Parathyroid adenoma (tissue), 2 donors: ENCODE data around the gene TMEM178B.
A peak's percentile ranks its signal among the peaks of the same experiment; 100 is the strongest.

Experiments
- H2AFZ ChIP-seq: fragments of 300-600 bp; sonication (generic); one replicate; pipeline ENCODE4 v1.7.0; 2017; ENCODE audit warnings: antibody characterized with exemption, mild to moderate bottlenecking
- H3K27ac ChIP-seq: fragments of 300-600 bp; sonication (generic); one replicate; pipeline ENCODE4 v1.7.0; 2017
- H3K27me3 ChIP-seq: fragments of 300-600 bp; sonication (generic); one replicate; pipeline ENCODE4 v1.7.0; 2017; ENCODE audit warnings: low read length; ENCODE audit not compliant: control insufficient read depth, insufficient read depth
- H3K36me3 ChIP-seq: fragments of 300-600 bp; sonication (generic); one replicate; pipeline ENCODE4 v1.7.0; 2017; ENCODE audit warnings: low read length; ENCODE audit not compliant: control insufficient read depth, insufficient read depth
- H3K4me1 ChIP-seq: fragments of 300-600 bp; sonication (generic); one replicate; pipeline ENCODE4 v1.7.0; 2017; ENCODE audit warnings: control low read depth
- H3K4me2 ChIP-seq: fragments of 300-600 bp; sonication (generic); one replicate; pipeline ENCODE4 v1.7.0; 2017; ENCODE audit warnings: low read length
- H3K4me3 ChIP-seq: fragments of 300-600 bp; sonication (generic); one replicate; pipeline ENCODE4 v1.7.0; 2017; ENCODE audit warnings: low read depth, low read length
- H3K79me2 ChIP-seq: fragments of 300-600 bp; sonication (generic); one replicate; pipeline ENCODE4 v1.7.0; 2017; ENCODE audit warnings: control low read depth
- H3K9ac ChIP-seq: fragments of 300-600 bp; sonication (generic); one replicate; pipeline ENCODE4 v1.7.0; 2017; ENCODE audit warnings: mild to moderate bottlenecking
- H3K9me3 ChIP-seq: fragments of 300-600 bp; sonication (generic); one replicate; pipeline ENCODE4 v1.7.0; 2017; ENCODE audit warnings: low read length; ENCODE audit not compliant: control insufficient read depth
- TF ChIP-seq, protein P1 (sequence below): fragments of 300-600 bp; sonication (generic); IDR thresholded peaks from one replicate; pipeline ENCODE4 v1.7.0; 2017; ENCODE audit warnings: antibody characterized with exemption, mild to moderate bottlenecking
- donor health status: primary hyperparathyroidism.

Gene TMEM178B

DNA sequence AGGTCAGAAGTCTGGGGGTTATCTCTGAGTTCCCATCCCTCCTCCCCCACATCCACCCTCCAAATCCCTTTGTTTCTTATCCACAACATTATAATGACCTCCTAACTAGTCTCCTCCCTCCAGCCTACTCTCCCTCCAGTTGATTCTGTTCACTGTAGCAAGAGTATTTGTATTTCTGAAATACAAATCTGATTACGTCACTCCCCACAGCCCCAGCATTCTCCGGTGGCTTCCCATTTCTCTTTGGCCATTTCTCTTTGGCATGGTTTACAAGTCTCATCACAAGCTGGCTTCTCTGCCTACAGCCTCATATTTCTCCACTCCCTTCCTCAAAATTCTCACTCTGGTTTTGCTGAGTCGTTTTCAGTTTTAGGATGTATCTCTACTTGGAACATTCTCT is 34.5 kb upstream of the TMEM178B start:
- Histone ChIP-seq H3K79me2 (no peaks in the 10 kb centered on the region), H3K9me3 (no peaks in the 10 kb centered on the region), H3K27ac (no peak overlapping the region), H3K27me3 (no peaks in the 10 kb centered on the region), H3K36me3 (no peaks in the 10 kb centered on the region), H3K4me3 (no peak overlapping the region), H3K9ac (no peak overlapping the region), H3K4me1 (no peaks in the 10 kb centered on the region), H2AFZ (peak overlapping the region; percentile 5), H3K4me2 (no peak overlapping the region)
- TF ChIP-seq, protein P1, sequence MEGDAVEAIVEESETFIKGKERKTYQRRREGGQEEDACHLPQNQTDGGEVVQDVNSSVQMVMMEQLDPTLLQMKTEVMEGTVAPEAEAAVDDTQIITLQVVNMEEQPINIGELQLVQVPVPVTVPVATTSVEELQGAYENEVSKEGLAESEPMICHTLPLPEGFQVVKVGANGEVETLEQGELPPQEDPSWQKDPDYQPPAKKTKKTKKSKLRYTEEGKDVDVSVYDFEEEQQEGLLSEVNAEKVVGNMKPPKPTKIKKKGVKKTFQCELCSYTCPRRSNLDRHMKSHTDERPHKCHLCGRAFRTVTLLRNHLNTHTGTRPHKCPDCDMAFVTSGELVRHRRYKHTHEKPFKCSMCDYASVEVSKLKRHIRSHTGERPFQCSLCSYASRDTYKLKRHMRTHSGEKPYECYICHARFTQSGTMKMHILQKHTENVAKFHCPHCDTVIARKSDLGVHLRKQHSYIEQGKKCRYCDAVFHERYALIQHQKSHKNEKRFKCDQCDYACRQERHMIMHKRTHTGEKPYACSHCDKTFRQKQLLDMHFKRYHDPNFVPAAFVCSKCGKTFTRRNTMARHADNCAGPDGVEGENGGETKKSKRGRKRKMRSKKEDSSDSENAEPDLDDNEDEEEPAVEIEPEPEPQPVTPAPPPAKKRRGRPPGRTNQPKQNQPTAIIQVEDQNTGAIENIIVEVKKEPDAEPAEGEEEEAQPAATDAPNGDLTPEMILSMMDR: no peak

DNA sequence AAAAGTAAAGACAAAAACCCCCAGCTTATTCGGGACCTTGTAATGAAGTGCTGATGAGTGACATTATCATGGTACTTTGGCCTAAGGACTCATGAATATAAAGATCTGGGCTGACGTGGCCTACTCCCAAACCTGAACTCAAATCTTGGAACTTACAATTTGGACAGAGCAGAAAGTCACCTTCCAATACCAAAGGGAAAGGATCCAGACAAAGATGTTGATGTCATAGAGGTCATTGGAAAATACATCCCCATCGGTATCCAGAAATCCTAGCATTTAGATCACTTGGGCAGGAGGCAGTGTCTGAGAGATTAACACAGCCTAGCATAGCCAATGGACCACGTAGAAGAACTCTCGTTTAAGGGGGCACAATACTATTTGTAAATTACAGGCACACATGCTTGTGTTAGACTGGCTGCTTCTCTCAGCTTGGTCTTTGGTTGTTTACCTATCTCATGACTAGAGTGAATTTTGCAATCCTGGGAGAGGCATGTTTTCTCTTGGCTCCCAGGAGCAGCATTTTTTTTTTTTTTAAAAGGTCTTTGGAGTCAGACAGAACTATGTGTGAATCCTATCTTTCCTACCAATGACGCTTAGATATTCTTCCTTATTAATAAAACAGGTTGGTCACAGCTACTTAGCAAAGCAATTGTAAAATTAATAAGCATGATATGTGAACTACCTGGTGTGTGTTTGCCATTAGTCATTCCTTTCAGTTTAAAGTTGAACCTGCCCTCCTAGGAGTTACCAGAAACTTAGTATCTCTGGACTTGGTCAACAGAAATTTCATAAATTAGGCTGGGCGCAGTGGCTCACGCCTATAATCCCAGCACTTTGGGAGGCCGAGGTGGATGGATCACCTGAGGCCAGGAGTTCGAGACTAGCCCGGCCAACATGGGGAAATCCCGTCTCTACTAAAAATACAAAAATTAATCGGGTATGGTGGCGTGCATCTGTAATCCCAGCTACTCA is 31.4 kb upstream of the TMEM178B start:
- Histone ChIP-seq H3K9me3 (no peaks in the 10 kb centered on the region), H3K4me3 (no peak overlapping the region), H3K9ac (no peak overlapping the region), H3K4me1 (no peaks in the 10 kb centered on the region), H2AFZ (peak overlapping the region; percentile 44), H3K27ac (no peak overlapping the region), H3K79me2 (no peaks in the 10 kb centered on the region), H3K4me2 (no peak overlapping the region), H3K27me3 (no peaks in the 10 kb centered on the region), H3K36me3 (no peaks in the 10 kb centered on the region)
- TF ChIP-seq, protein P1: no peak

DNA sequence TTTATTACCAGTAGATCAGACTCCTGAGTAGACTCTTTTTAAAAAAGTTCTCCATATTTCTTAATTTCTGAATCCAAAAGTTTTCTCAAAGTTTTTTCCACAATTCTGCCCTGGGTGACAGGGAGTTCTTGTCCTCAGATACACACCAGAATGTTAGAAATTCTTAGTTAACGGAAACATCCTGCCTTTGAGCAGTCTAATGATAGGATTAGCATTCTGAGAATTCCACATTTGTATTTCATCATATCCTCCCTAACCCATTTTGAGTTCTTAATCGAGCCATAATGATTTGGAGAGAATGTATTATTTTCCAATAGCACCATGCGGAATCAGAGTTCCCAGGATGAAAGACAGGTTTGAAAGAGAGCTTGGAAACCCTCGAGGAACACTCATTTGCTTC is 30.2 kb upstream of the TMEM178B start:
- Histone ChIP-seq H3K27me3 (no peaks in the 10 kb centered on the region), H3K79me2 (no peaks in the 10 kb centered on the region), H3K36me3 (no peaks in the 10 kb centered on the region), H2AFZ (no peak overlapping the region), H3K4me3 (no peak overlapping the region), H3K9me3 (no peaks in the 10 kb centered on the region), H3K27ac (no peak overlapping the region), H3K4me2 (no peak overlapping the region), H3K4me1 (no peaks in the 10 kb centered on the region), H3K9ac (no peak overlapping the region)
- TF ChIP-seq, protein P1: no peak

DNA sequence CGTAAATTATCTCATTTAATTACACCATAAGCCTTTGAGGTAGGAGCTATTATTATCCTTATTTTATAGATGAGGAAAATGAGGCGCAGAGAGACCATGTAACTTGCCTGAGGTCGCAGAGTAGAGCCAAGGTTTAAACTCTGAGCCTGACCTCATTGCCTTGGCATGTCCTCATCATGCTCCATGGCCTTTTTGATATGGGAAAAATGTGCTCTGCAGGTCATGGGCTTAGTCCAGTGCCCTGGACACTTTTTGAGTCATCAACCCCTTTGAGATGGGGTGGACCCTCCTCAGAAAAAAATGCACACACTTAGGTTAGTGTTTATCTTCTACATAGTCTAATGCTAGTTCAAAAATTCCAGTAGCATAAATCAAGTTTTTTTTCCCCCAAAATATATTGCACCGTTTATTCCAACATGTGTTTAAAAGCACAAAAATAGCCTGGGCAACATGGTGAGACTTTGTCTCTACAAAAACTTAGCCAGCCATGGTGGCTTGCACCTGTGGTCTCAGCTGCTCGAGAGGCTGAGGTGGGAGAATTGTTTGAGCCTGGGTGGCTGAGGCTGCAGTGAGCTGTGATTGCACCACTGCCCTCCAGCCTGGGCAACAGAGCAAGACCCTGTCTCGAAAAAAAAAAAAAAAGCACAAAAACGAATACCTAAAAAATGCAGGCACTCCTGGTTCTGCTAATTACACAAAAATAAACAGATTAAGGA is 28.6 kb upstream of the TMEM178B start:
- no peak overlapping the region for H3K9ac ChIP-seq
- no peak overlapping the region for H3K4me3 ChIP-seq
- H3K4me2 ChIP-seq: no peak overlapping the region
- H3K27ac ChIP-seq: no peak overlapping the region
- no peaks in the 10 kb centered on the region for H3K36me3 ChIP-seq
- H2AFZ ChIP-seq: no peak overlapping the region
- H3K27me3 ChIP-seq: no peaks in the 10 kb centered on the region
- H3K79me2 ChIP-seq: no peaks in the 10 kb centered on the region
- no peaks in the 10 kb centered on the region for H3K4me1 ChIP-seq
- TF ChIP-seq, protein P1: no peak
- H3K9me3 ChIP-seq: no peaks in the 10 kb centered on the region
